GM06990 (cell line): ENCODE results near the gene MPDU1.
A peak's percentile ranks its signal among the peaks of the same experiment; 100 is the strongest.

Source experiments
- DNase-seq: peaks from one replicate; pipeline ENCODE4 v3.0.0-alpha.2; 2011; ENCODE audit not compliant: insufficient read length; ENCODE audit errors: extremely low read depth
- H3K27me3 ChIP-seq: replicated peaks from 2 replicates; pipeline ENCODE4 v1.6.0; 2011; ENCODE audit warnings: low read length; ENCODE audit not compliant: control insufficient read depth, insufficient read depth
- H3K36me3 ChIP-seq: 2 replicates; pipeline ENCODE4 v1.5.1; 2011; ENCODE audit warnings: low read length; ENCODE audit not compliant: control insufficient read depth, insufficient read depth
- H3K4me3 ChIP-seq: replicated peaks from 2 replicates; pipeline ENCODE4 v1.5.1; 2011; ENCODE audit warnings: low read depth, mild to moderate bottlenecking, control low read depth, low read length
- CTCF ChIP-seq: IDR thresholded peaks from 2 replicates; pipeline ENCODE4 v1.5.1; 2011; ENCODE audit warnings: low read length, control low read depth, mild to moderate bottlenecking, inconsistent platforms; ENCODE audit not compliant: insufficient read depth, poor library complexity, severe bottlenecking

Gene MPDU1

DNA sequence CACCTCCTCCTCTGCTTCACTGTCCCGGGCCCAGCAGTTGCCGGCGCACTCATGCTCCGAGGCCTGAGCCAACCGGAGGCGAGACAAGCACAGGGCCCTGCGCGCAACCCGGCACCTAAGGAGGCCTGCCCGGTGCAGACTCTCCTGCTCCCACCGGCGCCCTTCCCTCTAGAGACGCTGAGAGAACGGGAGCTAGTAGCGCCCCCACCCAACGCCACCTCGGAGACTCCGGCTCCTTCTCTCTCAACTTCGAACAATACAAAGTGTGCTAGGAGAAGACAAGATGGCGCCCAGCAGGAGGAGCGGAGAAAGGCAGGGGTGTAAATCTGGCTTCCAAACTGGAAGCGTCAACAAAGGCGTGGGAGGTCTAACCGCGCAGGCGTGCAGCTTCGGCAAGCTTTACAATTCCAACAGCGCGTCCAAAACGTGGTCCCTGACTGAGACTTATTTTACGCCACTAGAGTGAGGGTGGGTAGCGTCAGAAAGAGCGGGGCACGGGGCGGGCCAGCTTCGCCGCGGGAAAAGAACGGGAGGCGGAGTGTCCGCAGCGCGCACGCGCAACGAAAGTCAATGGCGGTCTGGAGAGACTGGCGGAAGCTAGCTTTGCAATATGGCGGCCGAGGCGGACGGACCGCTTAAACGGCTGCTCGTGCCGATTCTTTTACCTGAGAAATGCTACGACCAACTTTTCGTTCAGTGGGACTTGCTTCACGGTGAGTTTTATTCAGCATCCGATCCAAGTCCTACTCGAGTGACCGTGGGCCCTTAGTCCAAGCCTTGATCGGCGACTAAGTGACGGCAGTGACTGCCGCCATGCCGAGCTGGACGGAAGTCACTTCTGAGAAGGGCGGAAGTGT is at the start of gene MPDU1:
Gene MPDU1 (plus strand): TSS at position 600 of the 857 bp plus-strand sequence. CDS start 11 bp downstream, at position 611.
- no peak for TF ChIP-seq CTCF
- H3K27me3 ChIP-seq = no peaks in the 10 kb centered on the region
- peak; percentile 97 for DNase-seq
- peak within 1 kb of the TSS; percentile 90 for H3K4me3 ChIP-seq
- peaks cover 16% of the 10 kb centered on the region for H3K36me3 ChIP-seq

DNA sequence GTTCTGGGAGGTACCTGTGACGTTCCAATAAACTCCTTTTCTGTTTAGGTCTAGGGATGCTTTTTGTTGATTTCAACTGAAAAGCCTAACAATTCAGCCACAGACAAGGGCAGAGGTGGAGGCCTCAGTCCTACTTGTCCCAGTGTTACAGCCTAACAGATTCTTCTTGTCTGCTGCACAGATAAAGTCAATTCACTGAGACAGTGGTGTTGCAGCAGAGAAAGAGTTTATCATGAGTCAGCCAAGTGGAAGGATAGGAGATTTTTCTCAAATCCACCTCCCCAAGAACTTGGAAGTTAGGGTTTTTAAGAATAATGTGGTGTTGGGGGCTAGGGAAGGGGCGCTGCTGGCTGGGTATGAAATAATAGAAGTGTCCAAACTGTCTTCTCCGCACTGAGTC is 45.6 kb upstream of the MPDU1 start:
- no peak for TF ChIP-seq CTCF
- no peak overlapping the region for H3K4me3 ChIP-seq
- H3K27me3 ChIP-seq = no peaks in the 10 kb centered on the region
- DNase-seq = no peak
- no peaks in the 10 kb centered on the region for H3K36me3 ChIP-seq

DNA sequence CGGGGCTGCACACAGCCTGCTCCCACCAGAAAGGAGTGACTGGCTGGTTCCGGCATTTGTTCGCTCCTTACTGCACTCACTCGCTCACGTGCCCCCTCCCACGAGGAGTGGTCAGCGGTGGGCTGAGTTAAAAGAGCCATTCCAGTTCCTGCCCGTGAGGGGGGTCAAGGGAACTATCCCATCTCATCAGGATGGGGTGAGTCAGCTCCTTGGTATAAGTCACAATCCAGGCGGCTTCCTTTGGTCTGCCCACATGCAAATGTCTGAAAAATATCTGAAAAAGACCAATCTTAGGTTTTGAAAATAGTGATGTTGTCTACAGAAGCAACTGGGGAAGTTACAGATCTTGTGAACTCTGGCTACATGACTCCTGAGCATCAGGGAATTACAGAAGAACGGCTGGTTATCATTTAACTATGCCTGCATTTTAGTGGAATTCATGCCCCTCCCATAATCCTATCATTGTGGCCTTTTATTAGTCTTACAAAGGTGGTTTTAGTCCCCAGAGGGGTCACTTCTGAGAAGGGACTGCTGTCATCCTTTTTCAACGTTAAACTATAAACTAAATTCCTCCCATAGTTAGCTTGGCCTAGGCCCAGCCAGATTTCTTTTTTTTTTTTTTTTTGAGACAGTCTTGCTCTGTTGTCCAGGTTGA is 44.6 kb upstream of the MPDU1 start:
- TF ChIP-seq CTCF = no peak
- Histone ChIP-seq H3K36me3 (no peaks in the 10 kb centered on the region), H3K4me3 (no peak overlapping the region), H3K27me3 (no peaks in the 10 kb centered on the region)
- no peak for DNase-seq

DNA sequence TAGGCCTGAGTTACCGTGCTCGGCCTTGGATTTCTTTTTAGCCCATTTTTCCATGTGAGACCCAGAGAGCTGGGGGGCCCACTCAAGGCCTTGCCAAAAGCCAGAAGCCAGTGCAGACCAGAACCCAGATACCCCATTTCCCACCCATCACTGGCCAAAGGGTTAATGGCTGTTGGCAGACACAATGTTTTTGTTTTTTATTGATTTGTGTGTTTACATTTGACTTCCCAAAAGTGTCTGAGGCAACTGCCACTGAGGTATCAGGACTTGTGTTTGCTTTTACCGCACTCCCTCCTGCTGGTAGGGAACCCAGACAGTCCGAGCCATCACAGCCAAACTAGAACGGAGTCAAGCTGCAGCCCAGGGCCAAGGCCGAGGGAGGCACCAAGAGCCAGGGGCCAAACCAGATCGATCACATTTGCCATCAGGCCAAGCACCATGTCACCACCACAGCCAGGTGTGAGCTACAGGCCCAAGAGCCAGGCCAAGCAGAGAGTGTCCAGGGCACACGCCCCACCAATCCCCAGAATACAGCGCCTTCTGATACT is 42.5 kb upstream of the MPDU1 start:
- no peaks in the 10 kb centered on the region for H3K36me3 ChIP-seq
- H3K4me3 ChIP-seq = no peak overlapping the region
- DNase-seq = no peak
- no peak for TF ChIP-seq CTCF
- no peaks in the 10 kb centered on the region for H3K27me3 ChIP-seq

DNA sequence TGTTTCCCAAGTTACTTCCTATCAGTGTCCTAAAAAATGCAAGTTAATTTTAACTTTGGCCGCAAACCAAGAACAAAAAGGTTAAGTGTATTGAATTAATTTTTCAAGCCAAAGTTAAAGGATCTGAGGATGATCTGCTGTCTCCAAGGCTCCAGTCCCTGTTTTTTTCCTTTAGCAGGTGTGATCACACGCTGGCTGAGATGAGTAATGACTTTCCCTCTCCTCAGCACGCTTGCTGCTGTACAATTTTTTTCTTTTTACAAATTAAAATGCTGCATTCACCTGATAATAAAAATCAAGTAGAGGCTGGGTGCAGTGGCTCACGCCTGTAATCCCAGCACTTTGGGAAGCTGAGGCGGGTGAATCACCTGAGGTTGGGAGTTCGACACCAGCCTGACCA is 38.7 kb upstream of the MPDU1 start:
- TF ChIP-seq CTCF = no peak
- no peaks in the 10 kb centered on the region for H3K36me3 ChIP-seq
- H3K4me3 ChIP-seq = no peak overlapping the region
- DNase-seq = no peak
- H3K27me3 ChIP-seq = no peaks in the 10 kb centered on the region
